Hematopoietic multipotent progenitor cell treated with erythropoietin and hydrocortisone succinate and interleukin-3 and kit ligand, for 6 days (in vitro differentiated cells): Measurements from ENCODE around the gene OSBP2.
A peak's percentile ranks its signal among the peaks of the same experiment; 100 is the strongest.

Experiments
- DNase-seq: peaks from one replicate; pipeline ENCODE4 v3.0.0-alpha.2; 2015

Gene OSBP2

GRCh38 chr22:30855677-30856518 lies 161.2 kb downstream of the OSBP2 start:
- DNase-seq: no peak

GRCh38 chr22:30856741-30857502 lies 162.2 kb downstream of the OSBP2 start:
- DNase-seq: no peak

- DNase-seq: no peak
Measured at GRCh38 chr22:30857791-30858190, 163.1 kb downstream of the OSBP2 start.

GRCh38 chr22:30858976-30859713 lies 164.5 kb downstream of the OSBP2 start:
- no peak for DNase-seq

- no peak for DNase-seq
Measured at GRCh38 chr22:30859714-30860095, 165.0 kb downstream of the OSBP2 start.

- no peak for DNase-seq
Measured at GRCh38 chr22:30860176-30861105, 165.8 kb downstream of the OSBP2 start.

- no peak for DNase-seq
Measured at GRCh38 chr22:30861131-30861530, 166.5 kb downstream of the OSBP2 start.

GRCh38 chr22:30861688-30862552 lies 167.2 kb downstream of the OSBP2 start:
- DNase-seq: no peak

GRCh38 chr22:30863081-30863833 lies 168.6 kb downstream of the OSBP2 start:
- no peak for DNase-seq

- no peak for DNase-seq
Measured at GRCh38 chr22:30864441-30865420, 170.1 kb downstream of the OSBP2 start.

GRCh38 chr22:30865656-30866055 lies 171.0 kb downstream of the OSBP2 start:
- no peak for DNase-seq

- no peak for DNase-seq
Measured at GRCh38 chr22:30866216-30866615, 171.5 kb downstream of the OSBP2 start.

GRCh38 chr22:30866811-30867271 lies 172.2 kb downstream of the OSBP2 start:
- no peak for DNase-seq

GRCh38 chr22:30867746-30868662 lies 173.3 kb downstream of the OSBP2 start:
- no peak for DNase-seq

GRCh38 chr22:30868663-30869385 lies 174.2 kb downstream of the OSBP2 start:
- peak; percentile 33 for DNase-seq

- peak; percentile 79 for DNase-seq
Measured at GRCh38 chr22:30869667-30870395, 175.2 kb downstream of the OSBP2 start.
